ENCODE data around the gene PIK3CD.

- TF ChIP-seq CTCF (conservative IDR thresholded peaks at IDR 0.05; ENCODE audit: low read length): no peak
- no peak for TF ChIP-seq EZH2phosphoT487 (IDR thresholded peaks at IDR 0.05; ENCODE audit: borderline replicate concordance, low read depth, low read length)
Measured at GRCh38 chr1:9602794-9603167, 48.8 kb upstream of the PIK3CD start.
